CD4-positive, CD25-positive, alpha-beta regulatory T cell (primary cell): ENCODE data around the gene ZNF280C. TPM values are rescaled to one million over a fixed set of nuclear protein-coding genes. Genes with fewer than 3 reads are reported as not detected.

Experiments used
- ATAC-seq, 2 donors: fragments of 150-1000 bp; cut with Tn5 transposase; one replicate each; pipeline ENCODE4 v1.10.0; 2021; ENCODE audit warnings: low read depth in 2 of 2, moderate number of reproducible peaks in 2 of 2, moderate library complexity in 1 of 2
- DNase-seq, 3 donors: peaks; one replicate each; pipeline versions ENCODE4 v3.0.0 to v3.0.0-alpha.2; 2012 to 2022; ENCODE audit warnings: mixed read lengths in 1 of 3
- H3K27ac ChIP-seq: one replicate; pipeline ENCODE4 v1.7.0; 2013; ENCODE audit warnings: mild to moderate bottlenecking, low read length; ENCODE audit not compliant: insufficient read depth, poor library complexity, severe bottlenecking
- H3K27me3 ChIP-seq: one replicate; pipeline ENCODE4 v1.7.0; 2013; ENCODE audit warnings: low read length; ENCODE audit not compliant: control insufficient read depth, insufficient read depth
- H3K36me3 ChIP-seq: one replicate; pipeline ENCODE4 v1.7.0; 2013; ENCODE audit warnings: mild to moderate bottlenecking, low read length, moderate library complexity; ENCODE audit not compliant: control insufficient read depth, insufficient read depth
- H3K4me1 ChIP-seq: 2 replicates; pipeline ENCODE4 v1.7.0; 2013; ENCODE audit warnings: mild to moderate bottlenecking, low read length; ENCODE audit not compliant: insufficient read depth, control insufficient read depth, poor library complexity, severe bottlenecking
- H3K4me3 ChIP-seq: one replicate; pipeline ENCODE4 v1.7.0; 2013; ENCODE audit warnings: low read depth, mild to moderate bottlenecking, low read length, moderate library complexity
- H3K9me3 ChIP-seq, 2 experiments: 1 replicate in 1 of 2; 2 replicates in 1 of 2; pipeline ENCODE4 v1.7.0; 2013; ENCODE audit warnings: low read length in 2 of 2, mild to moderate bottlenecking in 1 of 2, moderate library complexity in 1 of 2; ENCODE audit not compliant: control insufficient read depth in 2 of 2
- H3K27ac Mint-ChIP-seq, 3 donors: one replicate each; pipeline ENCODE4 v1.8.0; 2020 to 2022; ENCODE audit warnings: mild to moderate bottlenecking in 3 of 3, mixed read lengths in 3 of 3, moderate library complexity in 2 of 3
- H3K27me3 Mint-ChIP-seq: one replicate; pipeline ENCODE4 v1.8.0; 2022; ENCODE audit warnings: mild to moderate bottlenecking, mixed read lengths
- H3K36me3 Mint-ChIP-seq: one replicate; pipeline ENCODE4 v1.8.0; 2020; ENCODE audit warnings: mixed read lengths
- H3K4me1 Mint-ChIP-seq, 4 donors: one replicate each; pipeline ENCODE4 v1.8.0; 2020 to 2022; ENCODE audit warnings: mixed read lengths in 4 of 4, mild to moderate bottlenecking in 1 of 4
- H3K4me3 Mint-ChIP-seq, 4 donors: one replicate each; pipeline ENCODE4 v1.8.0; 2020 to 2022; ENCODE audit warnings: mild to moderate bottlenecking in 4 of 4, mixed read lengths in 4 of 4, moderate library complexity in 3 of 4
- H3K9me3 Mint-ChIP-seq, 7 donors: one replicate each; pipeline ENCODE4 v1.8.0; 2020 to 2022; ENCODE audit warnings: mixed read lengths in 7 of 7, mild to moderate bottlenecking in 3 of 7, moderate library complexity in 2 of 7
- polyA plus RNA-seq, 4 donors: library from polyadenylated mRNA; unstranded; fragments of 300-500 nt; fragmentation: Illumina TruSeq; gene quantifications; one replicate each; pipeline ENCODE4 v1.2.3, GENCODE V29; 2021
- total RNA-seq: library from RNA; stranded (reverse); gene quantifications from one replicate; pipeline ENCODE4 v1.2.3, GENCODE V29; 2022

ZNF280C gene
- total and polyA plus RNA-seq, 5 donors from 2014 or later = 3.0 to 8.9 (median 3.7) TPM

- Histone ChIP-seq H3K36me3 (peaks cover 6% of the 10 kb centered on the region), H3K27ac (no peak overlapping the region), H3K4me3 (no peak overlapping the region), H3K27me3 (no peaks in the 10 kb centered on the region), H3K4me1 (no peaks in the 10 kb centered on the region), H3K9me3 (no peaks in the 10 kb centered on the region)
- no peaks in the 10 kb centered on the region for H3K27me3 Mint-ChIP-seq
- H3K36me3 Mint-ChIP-seq = peaks cover 11% of the 10 kb centered on the region
- H3K9me3 Mint-ChIP-seq = no peaks in the 10 kb centered on the region
- ATAC-seq (no peak), DNase-seq (peak in 1 of 3 donors; percentile 17)
- H3K27ac Mint-ChIP-seq = no peak overlapping the region
- peaks cover 9 to 26% (median 18%) of the 10 kb centered on the region in 4 donors for H3K4me1 Mint-ChIP-seq
- no peak overlapping the region for H3K4me3 Mint-ChIP-seq
Observed at GRCh38 chrX:130216320-130216719, 52.4 kb downstream of the ZNF280C start.

GRCh38 chrX:130213376-130213775 is 55.3 kb downstream of the ZNF280C start:
- no peaks in the 10 kb centered on the region for H3K9me3 Mint-ChIP-seq
- peak overlapping the region in 2 of 3 donors; percentile 59 to 72 for H3K27ac Mint-ChIP-seq
- no peak for DNase-seq

GRCh38 chrX:130212371-130212770 is 56.3 kb downstream of the ZNF280C start:
- Mint-ChIP-seq H3K27ac (peak overlapping the region in 1 of 3 donors; percentile 86), H3K27me3 (no peaks in the 10 kb centered on the region), H3K36me3 (peaks cover 11% of the 10 kb centered on the region), H3K9me3 (no peaks in the 10 kb centered on the region), H3K4me1 (peaks cover 9 to 25% (median 14%) of the 10 kb centered on the region in 4 donors), H3K4me3 (peak overlapping the region in 3 of 4 donors; percentile 22 to 80 (median 61))
- Histone ChIP-seq H3K4me3 (peak overlapping the region; percentile 19), H3K27ac (peak overlapping the region; percentile 9), H3K9me3 (no peaks in the 10 kb centered on the region), H3K4me1 (no peaks in the 10 kb centered on the region), H3K36me3 (peaks cover 12% of the 10 kb centered on the region), H3K27me3 (no peaks in the 10 kb centered on the region)
- DNase-seq (peak in 1 of 3 donors; percentile 15), ATAC-seq (no peak)

More at GRCh38 chrX:130213376-130213775, 55.3 kb downstream of the ZNF280C start:
- H3K36me3 Mint-ChIP-seq = peaks cover 11% of the 10 kb centered on the region
- Histone ChIP-seq H3K27ac (no peak overlapping the region), H3K4me3 (peak overlapping the region; percentile 51), H3K9me3 (no peaks in the 10 kb centered on the region), H3K4me1 (no peaks in the 10 kb centered on the region), H3K27me3 (no peaks in the 10 kb centered on the region), H3K36me3 (peaks cover 12% of the 10 kb centered on the region)
- no peaks in the 10 kb centered on the region for H3K27me3 Mint-ChIP-seq
- ATAC-seq = peak in 1 of 2 donors; percentile 31
- peak overlapping the region; percentile 59 to 80 (median 74) for H3K4me3 Mint-ChIP-seq
- peaks cover 8 to 25% (median 14%) of the 10 kb centered on the region in 4 donors for H3K4me1 Mint-ChIP-seq

- H3K36me3 ChIP-seq = peaks cover 12% of the 10 kb centered on the region
- ATAC-seq = no peak
- Mint-ChIP-seq H3K27ac (peak overlapping the region in 1 of 3 donors; percentile 4), H3K4me3 (peak overlapping the region in 1 of 4 donors; percentile 80), H3K4me1 (peaks cover 9 to 25% (median 14%) of the 10 kb centered on the region in 4 donors), H3K36me3 (peaks cover 11% of the 10 kb centered on the region), H3K27me3 (no peaks in the 10 kb centered on the region), H3K9me3 (no peaks in the 10 kb centered on the region)
- H3K4me3 ChIP-seq = no peak overlapping the region
- H3K27ac ChIP-seq = no peak overlapping the region
- no peaks in the 10 kb centered on the region for H3K27me3 ChIP-seq
- H3K4me1 ChIP-seq = no peaks in the 10 kb centered on the region
- H3K9me3 ChIP-seq = no peaks in the 10 kb centered on the region
- no peak for DNase-seq
Observed at GRCh38 chrX:130211415-130212186, 57.1 kb downstream of the ZNF280C start.

GRCh38 chrX:130204647-130205046 is 64.1 kb downstream of the ZNF280C start:
- Mint-ChIP-seq H3K27me3 (no peaks in the 10 kb centered on the region), H3K4me3 (no peak overlapping the region), H3K9me3 (no peaks in the 10 kb centered on the region), H3K36me3 (peaks cover 7% of the 10 kb centered on the region), H3K4me1 (peaks cover 0 to 2% (median 0%) of the 10 kb centered on the region in 4 donors), H3K27ac (peak overlapping the region in 1 of 3 donors; percentile 74)
- Histone ChIP-seq H3K4me3 (no peak overlapping the region), H3K36me3 (peaks cover 9% of the 10 kb centered on the region), H3K9me3 (no peaks in the 10 kb centered on the region), H3K27me3 (no peaks in the 10 kb centered on the region), H3K4me1 (no peaks in the 10 kb centered on the region), H3K27ac (no peak overlapping the region)
- DNase-seq (no peak), ATAC-seq (no peak)

GRCh38 chrX:130197464-130197863 is 71.2 kb downstream of the ZNF280C start:
- no peak for DNase-seq
- Histone ChIP-seq H3K4me3 (no peak overlapping the region), H3K4me1 (no peaks in the 10 kb centered on the region), H3K27ac (no peak overlapping the region), H3K9me3 (no peaks in the 10 kb centered on the region), H3K36me3 (peaks cover 3% of the 10 kb centered on the region), H3K27me3 (no peaks in the 10 kb centered on the region)
- Mint-ChIP-seq H3K36me3 (no peaks in the 10 kb centered on the region), H3K9me3 (no peaks in the 10 kb centered on the region), H3K27me3 (no peaks in the 10 kb centered on the region), H3K4me1 (peaks cover 0 to 5% (median under 1%) of the 10 kb centered on the region in 4 donors), H3K27ac (no peak overlapping the region), H3K4me3 (no peak overlapping the region)
- no peak for ATAC-seq

- Mint-ChIP-seq H3K27me3 (no peaks in the 10 kb centered on the region), H3K36me3 (no peaks in the 10 kb centered on the region), H3K4me1 (peaks cover 0 to 9% (median 3%) of the 10 kb centered on the region in 4 donors), H3K27ac (no peak overlapping the region), H3K4me3 (no peak overlapping the region), H3K9me3 (no peaks in the 10 kb centered on the region)
- Histone ChIP-seq H3K4me3 (no peak overlapping the region), H3K27ac (no peak overlapping the region), H3K9me3 (no peaks in the 10 kb centered on the region), H3K36me3 (no peaks in the 10 kb centered on the region), H3K4me1 (no peaks in the 10 kb centered on the region), H3K27me3 (no peaks in the 10 kb centered on the region)
- ATAC-seq (no peak), DNase-seq (no peak)
Observed at GRCh38 chrX:130196466-130196865, 72.2 kb downstream of the ZNF280C start.

GRCh38 chrX:130190801-130191200 is 77.9 kb downstream of the ZNF280C start:
- H3K27ac ChIP-seq = no peak overlapping the region
- no peaks in the 10 kb centered on the region for H3K36me3 Mint-ChIP-seq
- no peak overlapping the region for H3K4me3 Mint-ChIP-seq
- no peaks in the 10 kb centered on the region for H3K36me3 ChIP-seq
- H3K4me1 ChIP-seq = no peaks in the 10 kb centered on the region
- H3K27ac Mint-ChIP-seq = no peak overlapping the region
- no peak for ATAC-seq
- H3K27me3 ChIP-seq = no peaks in the 10 kb centered on the region
- DNase-seq = no peak
- H3K4me1 Mint-ChIP-seq = peaks cover 0 to 5% (median 3%) of the 10 kb centered on the region in 4 donors
- no peaks in the 10 kb centered on the region for H3K27me3 Mint-ChIP-seq
- H3K4me3 ChIP-seq = no peak overlapping the region
- H3K9me3 Mint-ChIP-seq = no peaks in the 10 kb centered on the region
- H3K9me3 ChIP-seq = no peaks in the 10 kb centered on the region
